Neural crest cell (in vitro differentiated cells): ENCODE results near the gene RECK. TPM values are rescaled to one million over a fixed set of nuclear protein-coding genes. Genes with fewer than 3 reads are reported as not detected.

Experiments used
- DNase-seq: peaks from one replicate; pipeline ENCODE4 v3.0.0; 2021; ENCODE audit warnings: low read depth, mixed read lengths, low spot score
- H3K27ac Mint-ChIP-seq: one replicate; pipeline ENCODE4 v1.8.0; 2021; ENCODE audit warnings: mild to moderate bottlenecking, mixed read lengths; ENCODE audit not compliant: unreplicated experiment
- H3K27me3 Mint-ChIP-seq: 2 replicates; pipeline ENCODE4 v1.8.0; 2021; ENCODE audit warnings: low read depth, mild to moderate bottlenecking, mixed read lengths
- H3K36me3 Mint-ChIP-seq: 2 replicates; pipeline ENCODE4 v1.8.0; 2021; ENCODE audit warnings: low read depth, mild to moderate bottlenecking, mixed read lengths
- H3K4me1 Mint-ChIP-seq: 2 replicates; pipeline ENCODE4 v1.8.0; 2021; ENCODE audit warnings: mixed read lengths
- H3K4me3 Mint-ChIP-seq: one replicate; pipeline ENCODE4 v1.8.0; 2021; ENCODE audit warnings: mild to moderate bottlenecking, mixed read lengths
- H3K9me3 Mint-ChIP-seq: 2 replicates; pipeline ENCODE4 v1.8.0; 2021; ENCODE audit warnings: mixed read lengths
- total RNA-seq: library from RNA; stranded (reverse); gene quantifications from 2 replicates; pipeline ENCODE4 v1.2.1, GENCODE V29; 2021
- TF ChIP-seq, protein P1 (sequence below): fragments of 200-600 bp; sonication (generic); conservative IDR thresholded peaks from 2 replicates; pipeline ENCODE4 v1.5.0; 2021; ENCODE audit warnings: antibody characterized with exemption, mild to moderate bottlenecking

Gene RECK
- total RNA-seq, 1 donor from 2014 or later, result 9.5 TPM

DNA sequence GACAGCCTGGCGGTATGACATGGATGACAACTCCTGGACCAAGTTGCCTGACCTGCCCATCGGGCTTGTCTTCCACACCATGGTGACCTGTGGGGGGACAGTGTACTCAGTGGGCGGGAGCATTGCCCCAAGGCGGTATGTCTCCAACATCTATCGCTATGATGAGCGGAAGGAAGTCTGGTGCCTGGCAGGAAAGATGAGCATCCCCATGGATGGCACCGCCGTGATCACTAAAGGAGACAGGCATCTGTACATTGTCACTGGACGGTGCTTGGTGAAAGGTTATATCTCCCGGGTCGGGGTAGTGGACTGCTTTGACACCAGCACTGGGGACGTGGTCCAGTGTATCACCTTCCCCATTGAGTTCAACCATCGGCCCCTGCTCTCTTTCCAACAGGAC is 133.8 kb downstream of the RECK start:
- no peaks in the 10 kb centered on the region for H3K9me3 Mint-ChIP-seq
- H3K36me3 Mint-ChIP-seq, result no peaks in the 10 kb centered on the region
- TF ChIP-seq, protein P1, sequence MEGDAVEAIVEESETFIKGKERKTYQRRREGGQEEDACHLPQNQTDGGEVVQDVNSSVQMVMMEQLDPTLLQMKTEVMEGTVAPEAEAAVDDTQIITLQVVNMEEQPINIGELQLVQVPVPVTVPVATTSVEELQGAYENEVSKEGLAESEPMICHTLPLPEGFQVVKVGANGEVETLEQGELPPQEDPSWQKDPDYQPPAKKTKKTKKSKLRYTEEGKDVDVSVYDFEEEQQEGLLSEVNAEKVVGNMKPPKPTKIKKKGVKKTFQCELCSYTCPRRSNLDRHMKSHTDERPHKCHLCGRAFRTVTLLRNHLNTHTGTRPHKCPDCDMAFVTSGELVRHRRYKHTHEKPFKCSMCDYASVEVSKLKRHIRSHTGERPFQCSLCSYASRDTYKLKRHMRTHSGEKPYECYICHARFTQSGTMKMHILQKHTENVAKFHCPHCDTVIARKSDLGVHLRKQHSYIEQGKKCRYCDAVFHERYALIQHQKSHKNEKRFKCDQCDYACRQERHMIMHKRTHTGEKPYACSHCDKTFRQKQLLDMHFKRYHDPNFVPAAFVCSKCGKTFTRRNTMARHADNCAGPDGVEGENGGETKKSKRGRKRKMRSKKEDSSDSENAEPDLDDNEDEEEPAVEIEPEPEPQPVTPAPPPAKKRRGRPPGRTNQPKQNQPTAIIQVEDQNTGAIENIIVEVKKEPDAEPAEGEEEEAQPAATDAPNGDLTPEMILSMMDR, result no peak
- peaks cover 6% of the 10 kb centered on the region for H3K27me3 Mint-ChIP-seq
- H3K4me3 Mint-ChIP-seq, result no peak overlapping the region
- no peak for DNase-seq
- H3K27ac Mint-ChIP-seq, result no peak overlapping the region
- no peaks in the 10 kb centered on the region for H3K4me1 Mint-ChIP-seq

DNA sequence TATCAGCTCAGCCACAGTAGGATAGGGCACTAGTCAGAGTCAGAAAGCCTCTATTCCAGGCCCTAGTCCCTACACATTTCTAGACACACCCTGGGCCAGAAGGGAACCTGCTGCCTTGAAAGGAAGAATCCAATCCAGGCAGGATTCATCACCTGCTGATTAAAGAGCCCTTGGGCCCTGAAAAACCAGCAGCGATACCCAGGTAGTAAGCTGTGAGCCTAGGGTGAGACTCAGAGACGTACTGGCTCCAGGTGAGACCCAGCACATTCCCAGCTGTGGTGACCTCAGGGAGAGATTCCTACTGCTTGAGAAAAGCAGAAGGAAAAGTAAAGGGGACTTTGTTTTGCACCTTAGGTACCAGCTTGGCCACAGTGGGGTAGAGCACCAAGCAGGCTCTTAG is 137.1 kb downstream of the RECK start:
- no peaks in the 10 kb centered on the region for H3K36me3 Mint-ChIP-seq
- H3K27me3 Mint-ChIP-seq, result peaks cover 4% of the 10 kb centered on the region
- H3K27ac Mint-ChIP-seq, result no peak overlapping the region
- H3K4me1 Mint-ChIP-seq, result no peaks in the 10 kb centered on the region
- no peak overlapping the region for H3K4me3 Mint-ChIP-seq
- no peak for DNase-seq
- H3K9me3 Mint-ChIP-seq, result no peaks in the 10 kb centered on the region
- TF ChIP-seq, protein P1, result no peak

Other genes starting within 250 kb of the RECK start
- gene NPR2, start 245.3 kb upstream of the RECK start, total RNA-seq, result 26.9 and 27.6 TPM in 2 replicates
- gene SPAG8, start 224.7 kb upstream of the RECK start, total RNA-seq, result 1.4 TPM in 2 replicates
- gene HINT2, start 221.9 kb upstream of the RECK start, total RNA-seq, result 54.1 and 60.1 TPM in 2 replicates
- gene FAM221B, start 208.2 kb upstream of the RECK start, total RNA-seq, result 0.19 and 0.43 TPM in 2 replicates
- gene TMEM8B, start 207.7 kb upstream of the RECK start, total RNA-seq, result 23.9 and 26.5 TPM in 2 replicates
- gene OR13J1, start 166.5 kb upstream of the RECK start, total RNA-seq, result not detected in 2 replicates
- not detected in 2 replicates for gene HRCT1, start 130.7 kb upstream of the RECK start, total RNA-seq
- not detected in 2 replicates for gene SPAAR, start 127.4 kb upstream of the RECK start, total RNA-seq
- gene OR2S2, start 78.8 kb upstream of the RECK start, total RNA-seq, result not detected in 2 replicates
- gene GLIPR2, start 99.8 kb downstream of the RECK start, total RNA-seq, result 21.5 and 24.2 TPM in 2 replicates
- gene CCIN, start 132.5 kb downstream of the RECK start, total RNA-seq, result not detected in 2 replicates
- gene CLTA, start 154.0 kb downstream of the RECK start, total RNA-seq, result 222 and 224 TPM in 2 replicates
- gene GNE, start 221.5 kb downstream of the RECK start, total RNA-seq, result 24.6 and 25.8 TPM in 2 replicates